HG02840 (cell line): Measurements from ENCODE around the gene POLR3B.
"Not testable (repeated sequence)": the region's sequence is repeated elsewhere in the genome, so short reads cannot be mapped to it uniquely, and the experiment has no call there.

ENCODE experiments used
- ATAC-seq: cut with Tn5 transposase; IDR thresholded peaks from one replicate; pipeline ENCODE4 v1.9.1; 2021; ENCODE audit warnings: mild to moderate bottlenecking, moderate library complexity, moderate number of reproducible peaks; ENCODE audit not compliant: unreplicated experiment, low FRiP score

Gene POLR3B

DNA sequence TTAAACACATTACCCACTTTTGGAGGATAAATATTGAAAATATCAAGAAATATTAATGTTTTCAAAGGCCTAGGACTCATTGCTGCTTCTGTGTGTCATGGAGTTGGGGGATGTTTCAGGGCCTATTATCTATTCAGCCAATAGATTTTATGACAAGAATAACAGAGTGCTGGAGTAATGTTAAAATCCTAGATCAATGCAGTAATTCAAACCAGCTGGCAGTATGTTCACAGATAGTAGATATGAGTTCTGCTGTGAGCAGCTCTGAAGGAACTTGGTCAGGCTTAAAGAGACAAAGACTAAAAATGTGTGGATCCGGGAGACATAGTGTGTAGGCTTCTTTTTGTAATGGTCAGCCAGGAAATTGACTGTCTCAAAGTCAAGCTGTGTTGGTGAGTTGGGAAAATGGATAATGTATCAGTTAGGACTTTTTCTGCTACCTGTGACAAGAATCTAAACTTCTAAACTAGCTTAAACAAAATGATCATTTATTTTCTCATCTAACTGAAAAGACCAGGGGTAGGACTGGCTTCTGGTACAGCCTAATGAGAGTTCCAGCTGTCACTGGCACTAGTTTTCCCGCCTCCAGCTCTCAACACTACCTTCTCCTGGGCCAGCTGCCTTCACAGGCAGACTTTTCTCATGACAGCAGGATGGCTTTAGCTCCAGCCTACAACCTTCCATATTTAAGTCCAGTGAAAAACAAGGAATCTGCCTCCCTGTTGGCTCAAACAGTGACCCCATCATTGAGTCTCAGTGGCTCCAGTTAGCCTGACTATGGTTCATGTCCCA, 16.3 kb upstream of the POLR3B start:
- no peak for ATAC-seq

- no peak for ATAC-seq
These were observed 14.9 kb upstream of the POLR3B start for GRCh38 chr12:106342397-106343213.

DNA sequence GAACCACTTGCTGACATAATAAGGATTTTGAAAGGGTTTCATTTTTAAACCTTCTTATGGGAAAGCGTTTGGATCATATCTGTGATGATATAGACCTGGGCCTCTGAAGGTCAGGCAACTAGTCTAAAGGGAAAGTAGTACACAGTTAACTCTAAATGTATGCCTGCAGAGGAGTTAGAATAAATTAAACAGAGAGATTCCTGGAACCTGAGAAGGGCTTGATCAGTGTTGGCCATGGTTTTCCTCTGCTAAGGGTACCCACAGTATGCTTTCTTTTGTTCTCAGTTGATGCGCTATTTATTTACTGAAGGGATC, 14.4 kb upstream of the POLR3B start:
- no peak for ATAC-seq

GRCh38 chr12:106344131-106344530, 13.4 kb upstream of the POLR3B start:
- ATAC-seq = no peak

- ATAC-seq = no peak
These were observed 11.8 kb upstream of the POLR3B start for GRCh38 chr12:106345746-106346145.

GRCh38 chr12:106348411-106348810, 9.1 kb upstream of the POLR3B start:
- no peak for ATAC-seq

DNA sequence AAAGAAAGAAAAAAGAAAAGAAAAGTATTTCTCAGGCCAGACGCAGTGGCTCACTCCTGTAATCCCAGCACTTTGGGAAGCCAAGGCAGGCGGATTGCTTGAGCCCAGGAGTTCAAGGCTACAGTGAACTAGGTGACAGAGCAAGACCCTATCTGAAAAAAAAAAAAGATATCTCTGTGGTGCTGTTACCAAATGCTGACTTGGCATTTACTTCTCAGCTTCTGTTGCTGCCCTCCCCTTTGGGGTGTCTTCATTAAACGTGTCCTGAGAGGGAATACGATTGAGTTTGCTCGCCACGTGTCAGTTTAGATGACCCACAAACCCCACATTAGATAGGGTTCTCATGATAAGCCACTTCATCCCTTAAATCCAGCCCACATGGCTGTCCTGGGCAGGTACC, 4.4 kb upstream of the POLR3B start:
- no peak for ATAC-seq

- ATAC-seq = peak; percentile 21
These were observed 1.1 kb downstream of the POLR3B start for GRCh38 chr12:106358396-106359241.

DNA sequence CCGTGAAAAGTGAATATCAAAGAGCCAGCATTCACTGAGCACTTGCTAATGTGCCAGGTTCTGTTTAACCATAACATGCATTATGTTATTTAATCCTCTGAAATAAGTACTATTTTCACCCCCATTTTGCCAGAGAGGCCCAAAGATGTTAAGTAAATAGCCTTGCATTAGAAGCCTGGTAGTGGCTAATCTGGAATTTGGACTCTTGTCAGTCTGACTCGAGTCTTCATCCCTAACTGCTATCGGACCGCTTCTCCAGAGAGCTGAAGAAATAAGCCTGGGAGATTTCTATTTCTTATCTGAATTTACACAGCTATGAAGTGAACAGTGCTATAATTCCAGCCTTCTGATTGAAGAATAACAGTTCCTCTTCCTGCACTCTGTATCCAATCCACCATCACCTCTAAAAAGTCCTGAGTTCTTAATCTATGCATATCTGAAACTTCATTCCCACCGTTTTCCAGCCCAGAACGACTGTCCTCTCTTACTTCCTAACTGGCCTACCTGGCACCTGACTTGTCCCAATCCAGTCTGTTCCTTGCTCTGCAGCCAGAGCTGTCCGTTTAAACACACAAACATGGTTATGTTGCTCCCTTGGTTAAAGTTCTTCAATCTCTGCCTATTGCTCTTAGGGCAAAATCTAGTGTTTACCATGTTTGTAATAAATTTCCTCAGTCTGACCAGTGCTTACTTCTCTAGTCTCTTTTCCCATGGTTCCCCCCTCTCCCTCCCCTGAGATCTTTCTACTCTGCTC, 2.3 kb downstream of the POLR3B start:
- ATAC-seq = no peak

GRCh38 chr12:106360400-106360994, 2.9 kb downstream of the POLR3B start:
- no peak for ATAC-seq

GRCh38 chr12:106362971-106363370, 5.4 kb downstream of the POLR3B start:
- ATAC-seq = no peak

- ATAC-seq = no peak
These were observed 6.7 kb downstream of the POLR3B start for GRCh38 chr12:106364261-106364660.

GRCh38 chr12:106369624-106370346, 12.2 kb downstream of the POLR3B start:
- ATAC-seq = no peak

DNA sequence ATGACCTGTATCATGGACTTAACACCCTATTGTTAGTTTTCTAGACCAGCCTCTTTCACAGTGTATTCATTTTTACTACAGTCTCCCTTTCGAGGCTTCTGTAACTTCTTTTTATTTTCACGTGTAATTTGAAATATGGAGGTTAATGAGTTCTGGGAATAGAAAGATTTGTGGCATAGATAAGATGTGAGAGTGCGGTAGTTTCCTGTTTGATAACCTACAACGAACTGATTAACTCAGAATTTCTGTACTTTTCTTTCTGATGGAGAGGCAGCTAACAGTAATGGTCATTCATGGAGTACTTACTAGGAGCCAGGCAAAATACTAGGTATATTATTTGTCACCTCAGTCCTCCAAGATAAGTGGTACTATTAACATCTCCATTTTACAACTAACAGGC, 21.2 kb downstream of the POLR3B start:
- no peak for ATAC-seq

- ATAC-seq = no peak
These were observed 23.4 kb downstream of the POLR3B start for GRCh38 chr12:106380954-106381353.

DNA sequence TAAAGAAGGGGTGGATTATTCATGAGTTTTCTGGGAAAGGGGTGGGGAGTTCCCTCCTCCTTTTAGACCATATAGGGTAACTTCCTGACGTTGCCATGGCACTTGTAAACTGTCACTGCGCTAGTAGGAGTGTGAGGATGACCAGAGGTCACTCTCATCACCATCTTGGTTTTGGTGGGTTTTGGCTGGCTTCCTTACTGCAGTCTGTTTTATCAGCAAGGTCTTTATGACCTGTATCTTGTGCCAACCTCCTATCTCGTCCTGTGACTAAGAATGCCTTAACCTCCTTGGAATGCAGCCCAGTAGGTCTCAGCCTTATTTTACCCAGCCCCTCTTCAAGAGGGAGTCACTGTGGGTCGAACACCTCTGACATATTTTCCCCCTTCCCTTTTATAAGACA, 24.3 kb downstream of the POLR3B start:
- ATAC-seq = not testable (repeated sequence)

DNA sequence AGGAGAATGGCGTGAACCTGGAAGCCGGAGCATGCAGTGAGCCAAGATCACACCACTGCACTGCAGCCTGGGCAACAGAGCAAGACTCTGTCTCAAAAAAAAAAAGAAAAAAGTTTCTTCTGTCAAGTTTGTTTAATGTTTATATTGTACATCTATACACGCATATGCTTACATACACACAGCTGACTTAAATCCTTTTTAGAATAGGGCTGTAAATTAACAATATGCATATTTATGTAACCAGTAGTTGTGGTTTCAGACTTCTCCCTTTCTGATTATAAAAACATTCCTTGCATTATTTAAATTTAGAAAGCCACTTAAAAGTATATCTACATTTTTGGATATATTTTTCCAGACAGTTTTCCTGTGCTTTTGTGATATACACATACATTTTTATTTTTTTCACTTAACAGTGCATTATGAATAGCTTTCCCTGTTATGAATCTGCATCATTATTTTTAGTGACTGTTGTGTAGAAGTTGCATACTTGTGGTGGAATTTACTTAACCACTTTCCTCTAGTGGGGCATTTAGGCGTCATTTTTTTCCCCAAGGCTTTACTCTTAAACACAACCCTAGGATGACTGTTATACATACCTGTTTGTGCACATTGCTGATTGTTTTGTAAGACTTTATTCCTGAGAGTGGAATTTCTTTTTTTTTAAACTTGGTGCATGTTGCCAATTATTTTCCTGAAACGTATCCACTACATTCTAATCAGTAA, 29.4 kb downstream of the POLR3B start:
- ATAC-seq = no peak

DNA sequence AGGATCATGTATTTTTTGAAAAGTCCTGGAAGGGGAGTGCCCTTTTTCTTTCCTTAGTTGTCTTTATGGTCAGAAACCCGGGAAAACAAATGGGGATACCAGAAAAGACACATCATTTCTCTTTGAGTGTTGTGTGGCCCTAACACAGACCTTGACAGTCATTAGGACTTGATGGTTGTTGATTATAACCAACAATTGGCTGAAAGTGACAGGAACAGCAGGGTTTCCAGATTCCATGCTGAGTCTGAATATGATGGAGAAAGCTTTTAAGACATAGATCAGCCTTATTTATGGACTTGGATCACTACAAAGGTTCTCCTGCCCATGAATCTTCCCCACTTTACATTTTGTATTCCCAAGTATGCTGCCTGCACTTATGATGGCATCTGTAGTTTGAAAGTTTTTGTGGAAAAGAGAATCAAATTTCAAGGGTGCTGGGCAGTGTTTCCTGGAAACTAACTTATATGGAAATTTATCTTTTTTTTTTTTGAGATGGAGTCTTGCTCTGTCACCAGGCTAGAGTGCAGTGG, 30.4 kb downstream of the POLR3B start:
- ATAC-seq = no peak
